22Rv1 (cell line): ENCODE data around the gene HES5.

Source experiments
- CTCF ChIP-seq: fragments of 450-650 bp; IDR thresholded peaks from 2 replicates; pipeline ENCODE4 v1.5.1; 2017; ENCODE audit warnings: mild to moderate bottlenecking
- ZFX ChIP-seq: fragments of 450-650 bp; IDR thresholded peaks from 2 replicates; pipeline ENCODE4 v1.6.1; 2017; ENCODE audit warnings: antibody characterized with exemption, borderline replicate concordance

- TF ChIP-seq CTCF (no peak), ZFX (no peak)
These were observed 36.3 kb downstream of the HES5 start for GRCh38 chr1:2493691-2494322.
